ENCODE measurements around the gene NUDT21. TPM values are rescaled to one million over a fixed set of nuclear protein-coding genes. Genes with fewer than 3 reads are reported as not detected.

NUDT21 gene
- total and polyA plus RNA-seq, 2 donors from 2014 or later = 47.1 to 117 TPM

DNA sequence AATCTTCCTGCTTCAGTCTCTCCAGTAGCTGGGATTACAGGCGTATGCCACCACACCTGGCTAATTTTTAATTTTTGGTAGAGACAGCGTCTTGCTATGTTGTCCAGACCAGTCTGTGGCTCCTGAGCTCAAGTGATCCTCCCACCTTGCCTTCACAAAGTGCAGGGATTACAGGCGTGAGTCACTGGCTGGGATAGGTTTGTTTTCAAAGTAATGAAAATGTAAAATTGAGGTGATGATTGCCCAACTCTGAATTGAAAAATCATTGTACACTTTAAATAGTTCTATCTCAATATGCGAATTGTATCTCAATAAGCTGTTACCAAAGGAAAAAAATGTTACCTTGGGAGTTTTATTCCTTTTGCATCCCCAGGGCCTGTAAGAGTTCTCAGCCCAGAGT, 24.5 kb downstream of the NUDT21 start:
- Histone ChIP-seq H3K27me3 (ENCODE audit: control insufficient read depth, insufficient read depth, low read length) (no peaks in the 10 kb centered on the region), H3K9me3 (ENCODE audit: control insufficient read depth in 2 of 3, insufficient read depth in 1 of 3, low read length in 3 of 3) (no peaks in the 10 kb centered on the region), H3K9ac (ENCODE audit: low read length in 3 of 3) (no peak overlapping the region), H3K4me1 (ENCODE audit: control insufficient read depth in 2 of 3, insufficient read depth in 2 of 3, low read depth in 1 of 3, low read length in 3 of 3) (peaks cover 3 to 21% (median 12%) of the 10 kb centered on the region in 3 donors), H3K4me3 (ENCODE audit: low read length in 3 of 3) (no peak overlapping the region), H3K27ac (ENCODE audit: low read depth in 2 of 2, low read length in 2 of 2) (no peak overlapping the region), H3K36me3 (ENCODE audit: control insufficient read depth in 2 of 3, insufficient read depth in 3 of 3, low read length in 3 of 3) (peaks cover 0 to 9% (median 0%) of the 10 kb centered on the region in 3 donors)
- DNase-seq (no peak), FAIRE-seq (no peak)
- TF ChIP-seq, protein P1, sequence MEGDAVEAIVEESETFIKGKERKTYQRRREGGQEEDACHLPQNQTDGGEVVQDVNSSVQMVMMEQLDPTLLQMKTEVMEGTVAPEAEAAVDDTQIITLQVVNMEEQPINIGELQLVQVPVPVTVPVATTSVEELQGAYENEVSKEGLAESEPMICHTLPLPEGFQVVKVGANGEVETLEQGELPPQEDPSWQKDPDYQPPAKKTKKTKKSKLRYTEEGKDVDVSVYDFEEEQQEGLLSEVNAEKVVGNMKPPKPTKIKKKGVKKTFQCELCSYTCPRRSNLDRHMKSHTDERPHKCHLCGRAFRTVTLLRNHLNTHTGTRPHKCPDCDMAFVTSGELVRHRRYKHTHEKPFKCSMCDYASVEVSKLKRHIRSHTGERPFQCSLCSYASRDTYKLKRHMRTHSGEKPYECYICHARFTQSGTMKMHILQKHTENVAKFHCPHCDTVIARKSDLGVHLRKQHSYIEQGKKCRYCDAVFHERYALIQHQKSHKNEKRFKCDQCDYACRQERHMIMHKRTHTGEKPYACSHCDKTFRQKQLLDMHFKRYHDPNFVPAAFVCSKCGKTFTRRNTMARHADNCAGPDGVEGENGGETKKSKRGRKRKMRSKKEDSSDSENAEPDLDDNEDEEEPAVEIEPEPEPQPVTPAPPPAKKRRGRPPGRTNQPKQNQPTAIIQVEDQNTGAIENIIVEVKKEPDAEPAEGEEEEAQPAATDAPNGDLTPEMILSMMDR (IDR thresholded peaks at IDR 0.05; ENCODE audit: borderline replicate concordance, extremely low read depth, insufficient read depth) = no peak
- intact Hi-C loops (cut with DNase I) = no loop called here

DNA sequence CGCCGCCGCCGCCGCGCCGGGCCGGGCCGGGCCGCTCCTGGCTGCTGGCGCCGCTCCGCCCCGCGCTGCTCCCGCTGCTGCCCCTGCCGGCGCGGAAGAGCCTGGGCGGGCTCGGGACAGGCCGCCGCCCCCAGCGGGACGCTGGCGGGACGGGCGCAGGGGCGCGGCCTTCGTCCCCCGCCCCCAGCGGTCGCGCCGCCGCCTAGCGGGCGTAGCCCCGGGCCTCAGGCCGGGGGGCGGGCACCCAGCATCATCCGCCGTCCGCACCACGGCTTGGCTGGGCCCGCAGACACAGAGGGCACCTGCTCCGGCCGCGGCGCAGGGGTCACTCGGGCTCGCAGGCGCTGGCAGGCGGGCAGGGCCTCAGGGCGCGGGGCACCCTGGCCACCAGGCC, 25.7 kb downstream of the NUDT21 start, which contains the start of gene AMFR:
Gene AMFR (minus strand): TSS at position 107 of the 394 bp plus-strand sequence. CDS start 218 bp downstream, outside the sequence.
- TF ChIP-seq, protein P1 (IDR thresholded peaks at IDR 0.05; ENCODE audit: borderline replicate concordance, extremely low read depth, insufficient read depth) = peak; percentile 44
- Histone ChIP-seq H3K27ac (ENCODE audit: low read depth in 2 of 2, low read length in 2 of 2) (peak within 1 kb of the TSS; percentile 61 to 80), H3K4me1 (ENCODE audit: control insufficient read depth in 2 of 3, insufficient read depth in 2 of 3, low read depth in 1 of 3, low read length in 3 of 3) (peaks cover 3 to 14% (median 14%) of the 10 kb centered on the region in 3 donors), H3K9ac (ENCODE audit: low read length in 3 of 3) (peak within 1 kb of the TSS; percentile 76 to 77 (median 76)), H3K36me3 (ENCODE audit: control insufficient read depth in 2 of 3, insufficient read depth in 3 of 3, low read length in 3 of 3) (peaks cover 0 to 3% (median 0%) of the 10 kb centered on the region in 3 donors), H3K9me3 (ENCODE audit: control insufficient read depth in 2 of 3, insufficient read depth in 1 of 3, low read length in 3 of 3) (no peaks in the 10 kb centered on the region), H3K4me3 (ENCODE audit: low read length in 3 of 3) (peak within 1 kb of the TSS; percentile 79 to 93 (median 81)), H3K27me3 (ENCODE audit: control insufficient read depth, insufficient read depth, low read length) (no peaks in the 10 kb centered on the region)
- FAIRE-seq = no peak
- intact Hi-C loops (cut with DNase I) = no loop called here
- DNase-seq = peak; percentile 47 to 91 (median 86)

DNA sequence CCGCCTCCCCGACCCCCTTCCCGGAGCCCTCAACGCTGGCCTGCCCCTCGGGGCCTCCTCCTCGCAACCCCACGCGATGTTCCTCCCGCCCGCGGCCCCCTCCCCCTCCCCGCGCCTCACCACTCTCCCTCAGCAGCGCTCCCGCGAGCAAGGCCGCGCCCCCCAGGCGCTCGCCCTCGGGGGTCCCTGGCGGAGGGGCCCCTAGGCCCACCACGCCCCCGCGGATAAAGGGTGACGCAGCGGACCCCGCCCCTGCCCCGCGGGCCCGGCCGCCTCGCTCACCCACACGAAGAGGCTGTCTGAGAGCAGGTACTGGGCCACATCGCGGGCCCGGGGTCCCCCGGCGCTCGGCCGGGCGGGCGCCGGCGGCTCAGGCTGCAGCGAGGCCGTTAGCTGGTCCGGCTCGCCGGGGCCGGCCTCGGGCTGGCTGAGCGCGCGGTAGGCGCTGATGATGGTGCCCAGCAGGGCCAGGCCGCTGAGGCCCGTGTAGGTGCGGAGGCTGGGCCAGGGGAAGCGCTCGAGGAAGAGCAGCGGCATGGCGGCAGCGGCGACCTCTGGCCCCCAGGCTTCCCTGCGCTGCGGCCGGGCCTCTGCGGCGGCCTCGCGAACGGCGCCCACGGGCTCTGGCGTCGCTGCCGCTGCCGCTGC, 26.2 kb downstream of the NUDT21 start:
- peak overlapping the region; percentile 11 to 79 (median 50) for H3K4me3 ChIP-seq (ENCODE audit: low read length in 3 of 3)
- H3K9me3 ChIP-seq (ENCODE audit: control insufficient read depth in 2 of 3, insufficient read depth in 1 of 3, low read length in 3 of 3) = no peaks in the 10 kb centered on the region
- H3K4me1 ChIP-seq (ENCODE audit: control insufficient read depth in 2 of 3, insufficient read depth in 2 of 3, low read depth in 1 of 3, low read length in 3 of 3) = peaks cover 3 to 18% (median 18%) of the 10 kb centered on the region in 3 donors
- peak overlapping the region in 2 of 3 donors; percentile 56 to 76 for H3K9ac ChIP-seq (ENCODE audit: low read length in 3 of 3)
- no peaks in the 10 kb centered on the region for H3K27me3 ChIP-seq (ENCODE audit: control insufficient read depth, insufficient read depth, low read length)
- H3K36me3 ChIP-seq (ENCODE audit: control insufficient read depth in 2 of 3, insufficient read depth in 3 of 3, low read length in 3 of 3) = no peaks in the 10 kb centered on the region
- H3K27ac ChIP-seq (ENCODE audit: low read depth in 2 of 2, low read length in 2 of 2) = peak overlapping the region; percentile 61 to 80
- TF ChIP-seq, protein P1 (IDR thresholded peaks at IDR 0.05; ENCODE audit: borderline replicate concordance, extremely low read depth, insufficient read depth) = no peak
- DNase-seq (peak; percentile 40 to 85 (median 71)), FAIRE-seq (no peak)
- intact Hi-C loops (cut with DNase I) = no loop called here

Measured in kidney (tissue), 14 donors.